ENCODE results near the gene NEUROG3.

Gene NEUROG3, protein sequence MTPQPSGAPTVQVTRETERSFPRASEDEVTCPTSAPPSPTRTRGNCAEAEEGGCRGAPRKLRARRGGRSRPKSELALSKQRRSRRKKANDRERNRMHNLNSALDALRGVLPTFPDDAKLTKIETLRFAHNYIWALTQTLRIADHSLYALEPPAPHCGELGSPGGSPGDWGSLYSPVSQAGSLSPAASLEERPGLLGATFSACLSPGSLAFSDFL

DNA sequence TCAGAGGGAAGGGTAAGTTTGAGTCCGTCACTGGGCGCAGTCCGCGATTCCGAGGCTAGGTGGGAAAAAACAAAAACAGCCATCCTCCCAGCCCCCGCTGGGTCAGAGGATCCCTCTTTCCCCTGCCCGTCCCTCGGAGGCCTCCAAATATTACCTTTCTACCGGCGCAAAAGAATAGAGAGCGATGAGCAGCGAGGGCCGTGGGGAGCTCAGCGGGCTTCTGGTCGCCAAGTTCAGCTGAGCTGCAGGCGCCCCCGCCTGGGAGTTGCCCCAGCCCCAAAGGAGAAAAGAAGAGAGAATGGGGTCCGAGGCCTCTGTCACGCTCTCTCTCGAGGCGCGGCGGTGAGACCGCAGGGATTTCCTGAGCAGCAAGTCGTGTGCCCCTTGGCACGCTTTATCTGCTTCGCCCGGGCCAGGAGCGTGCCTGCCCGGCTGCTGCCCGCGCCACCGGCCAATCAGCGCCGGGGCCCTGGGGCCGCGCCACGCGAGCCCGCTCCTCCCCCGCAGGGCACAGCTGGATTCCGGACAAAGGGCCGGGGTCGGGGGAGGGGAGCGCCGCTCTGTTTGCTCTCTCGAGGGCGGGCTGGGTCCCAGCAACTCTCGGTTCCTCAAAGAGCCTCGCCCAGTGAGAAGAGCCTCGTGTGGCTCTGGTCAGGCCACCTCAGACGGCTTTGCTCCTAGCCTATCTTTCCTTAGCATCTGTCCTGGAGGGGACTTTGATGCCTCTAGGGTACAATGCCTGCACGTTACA is at the start of gene NEUROG3:
TSS of gene NEUROG3 (minus strand) at position 367 of the 751 bp plus-strand sequence. CDS start 379 bp downstream, outside the sequence.
- DNase-seq = no peak

DNA sequence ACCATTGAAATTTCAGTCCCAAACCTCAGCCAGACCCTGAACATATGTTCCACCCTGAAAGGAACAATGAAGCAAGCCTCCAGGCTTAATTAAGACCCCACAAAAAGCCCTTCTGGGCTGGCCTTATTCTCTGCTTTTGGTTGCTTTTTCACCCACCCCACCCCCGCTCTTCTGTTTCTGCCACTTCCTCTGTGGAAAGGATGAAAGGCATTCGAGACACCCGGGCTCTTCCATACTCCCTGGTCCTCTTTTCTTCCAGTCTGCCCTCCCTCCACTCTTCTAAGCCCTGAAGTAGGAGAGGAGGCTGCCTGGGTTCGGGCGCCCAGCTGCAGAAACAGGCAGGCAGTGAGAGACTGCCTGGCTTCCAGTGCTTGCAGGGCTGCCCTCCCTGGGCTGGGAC is 47.4 kb upstream of the NEUROG3 start:
- DNase-seq = no peak

DNA sequence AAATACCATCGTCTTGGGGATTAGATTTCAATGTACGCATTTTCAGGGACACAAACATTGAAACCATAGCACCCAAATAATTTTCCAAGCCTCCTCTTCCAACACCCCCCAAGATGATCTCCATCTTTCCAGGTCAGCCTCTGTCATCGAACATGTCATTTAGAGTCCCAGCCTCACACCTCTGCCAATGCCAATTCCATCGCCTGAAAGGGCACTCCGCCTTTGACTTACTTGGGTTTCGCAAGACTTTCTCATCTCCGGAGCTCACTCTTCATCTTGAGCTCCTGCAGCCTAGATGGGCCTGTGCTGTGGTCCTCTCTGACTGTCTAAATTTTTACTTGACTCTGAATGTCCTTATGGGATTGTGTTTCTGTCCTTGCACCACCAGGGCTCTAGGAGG is 46.4 kb upstream of the NEUROG3 start:
- no peak for DNase-seq

DNA sequence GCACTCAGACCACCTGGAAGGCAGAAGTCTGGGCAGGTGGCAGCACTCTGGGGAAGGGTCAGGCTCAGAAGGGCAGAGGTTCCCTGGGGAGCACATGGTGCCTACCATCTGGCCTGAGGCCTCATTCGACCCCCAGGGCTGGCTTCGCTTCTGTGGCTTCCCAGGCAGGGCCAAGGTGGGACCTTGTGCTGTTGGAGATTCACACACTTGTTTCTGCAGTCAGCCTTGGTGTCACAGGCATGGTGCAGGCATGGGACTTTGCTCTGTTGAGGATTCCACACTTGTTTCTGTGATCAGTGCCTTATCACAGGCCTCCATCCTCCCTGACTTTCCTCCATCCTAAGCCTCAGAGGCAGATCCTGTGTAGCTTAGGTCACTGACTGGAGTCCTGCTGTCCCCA is 45.5 kb upstream of the NEUROG3 start:
- no peak for DNase-seq

DNA sequence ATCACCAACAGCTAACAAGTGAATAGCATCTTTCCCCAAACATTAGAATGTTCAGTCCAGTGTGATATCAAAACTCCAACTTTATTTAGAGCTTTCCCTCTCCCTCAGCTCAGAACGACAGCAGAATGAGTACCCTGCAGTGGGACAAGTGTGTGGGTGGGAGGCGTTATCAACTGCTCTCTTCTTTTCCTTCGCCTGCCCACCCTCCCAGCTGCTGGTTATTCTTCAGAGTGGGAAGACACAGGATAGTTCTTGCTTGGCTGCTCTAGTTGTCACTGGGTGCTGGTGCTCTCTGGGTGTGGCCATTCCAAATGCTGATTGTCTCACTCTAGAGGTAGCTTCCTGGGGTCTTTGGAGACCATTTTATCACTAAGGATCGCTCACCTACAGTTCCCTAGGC is 43.1 kb upstream of the NEUROG3 start:
- DNase-seq = no peak

DNA sequence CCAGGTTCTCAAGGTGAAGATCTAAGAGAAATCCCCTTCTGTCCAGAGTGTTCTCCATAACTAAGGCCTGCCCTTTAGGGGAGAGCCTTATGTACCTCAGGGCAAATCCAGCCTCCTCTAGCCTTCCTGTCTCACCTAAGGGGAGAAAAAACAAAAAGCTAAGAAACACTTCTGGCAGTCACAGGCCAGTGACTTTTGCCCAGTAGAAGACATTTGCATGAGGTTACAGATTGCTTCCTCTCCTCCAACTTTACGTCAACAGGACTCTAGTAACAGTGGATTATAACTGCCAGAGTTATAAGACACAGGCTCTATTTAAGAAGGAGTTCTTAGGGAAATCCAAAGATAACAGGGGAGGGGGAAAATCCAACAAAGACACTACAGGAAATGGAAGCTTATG is 40.9 kb upstream of the NEUROG3 start:
- DNase-seq = no peak

DNA sequence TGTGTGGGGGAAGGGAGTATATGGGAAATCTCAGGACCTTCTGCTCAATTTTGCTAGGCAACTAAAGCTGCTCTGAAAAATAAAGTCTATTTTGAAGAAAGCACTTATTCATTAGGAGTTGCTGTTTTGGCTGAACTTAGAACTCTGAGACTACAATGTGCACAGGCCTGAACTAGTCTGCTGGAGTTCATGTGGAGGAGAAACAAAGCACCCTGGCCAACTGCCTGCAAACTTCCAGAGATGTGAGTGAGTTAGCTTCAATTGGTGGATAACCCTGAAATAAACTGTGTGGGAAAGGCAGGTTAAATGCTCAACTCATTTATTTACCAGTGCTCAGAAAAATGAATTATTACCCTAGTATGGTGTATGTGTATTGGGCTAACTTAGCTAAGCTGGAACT is 39.5 kb upstream of the NEUROG3 start:
- no peak for DNase-seq

DNA sequence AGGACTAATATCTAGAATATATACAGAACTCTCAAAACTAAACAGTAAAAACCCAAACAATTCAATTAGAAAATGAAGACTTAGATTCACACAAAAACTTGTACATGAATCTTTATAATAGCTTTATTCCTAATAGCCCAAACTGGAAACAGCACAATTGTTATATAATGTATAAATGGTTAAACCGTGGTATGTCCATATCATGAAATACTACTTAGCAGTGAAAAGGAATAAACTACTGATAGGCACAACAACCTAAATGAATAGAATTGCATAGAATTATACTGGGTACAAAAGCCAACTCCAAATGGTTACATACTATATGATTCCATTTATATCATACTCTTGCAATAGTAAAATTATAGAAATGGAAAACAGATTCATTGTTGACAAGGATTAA is 35.9 kb upstream of the NEUROG3 start:
- no peak for DNase-seq

DNA sequence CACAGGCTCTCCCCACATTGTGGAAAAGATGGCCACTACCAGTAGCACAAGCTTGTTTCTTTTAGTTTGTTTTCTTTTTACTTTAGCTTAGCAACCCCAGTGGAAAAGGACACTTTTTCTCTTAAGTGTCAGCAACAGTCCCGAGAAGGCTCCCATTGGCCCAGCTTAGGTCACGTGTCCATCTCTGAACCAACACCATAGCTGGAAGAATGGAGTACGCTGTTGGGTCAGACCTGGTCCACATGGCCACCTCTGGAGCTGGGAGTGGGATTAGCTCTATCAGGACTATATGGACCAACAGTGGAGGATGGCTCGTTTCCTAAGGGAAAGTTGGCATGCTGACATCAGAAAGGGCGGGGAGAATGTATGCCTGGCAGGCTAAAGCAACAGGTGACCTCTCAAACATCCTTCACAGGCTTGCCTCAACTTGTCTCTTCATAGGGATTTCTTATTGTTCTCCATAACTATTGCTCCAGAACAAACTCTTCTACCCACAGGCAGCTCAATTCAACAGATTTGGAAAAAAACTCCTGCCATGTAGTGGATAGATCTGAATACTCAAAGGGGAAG is 27.6 kb upstream of the NEUROG3 start:
- DNase-seq = no peak

DNA sequence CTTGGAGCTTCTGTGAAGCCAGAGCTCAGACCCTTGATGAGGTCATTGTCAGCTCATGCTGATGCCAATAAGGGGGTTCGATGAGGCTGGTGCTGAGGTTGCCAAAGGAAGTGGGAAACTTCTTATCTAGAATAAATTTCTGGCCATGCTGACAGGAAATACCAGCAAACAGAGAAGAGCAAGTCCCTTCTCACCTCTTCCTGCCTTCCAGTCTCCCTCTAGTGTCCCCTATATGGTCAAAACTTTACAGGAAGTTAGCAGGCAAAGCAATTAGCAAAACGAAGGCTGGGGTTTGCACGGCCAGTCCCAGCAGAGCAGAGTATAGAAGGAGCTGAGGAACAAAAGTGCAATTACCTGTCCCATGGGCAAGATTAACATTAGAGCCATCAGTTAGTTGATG is 15.1 kb upstream of the NEUROG3 start:
- DNase-seq = no peak

DNA sequence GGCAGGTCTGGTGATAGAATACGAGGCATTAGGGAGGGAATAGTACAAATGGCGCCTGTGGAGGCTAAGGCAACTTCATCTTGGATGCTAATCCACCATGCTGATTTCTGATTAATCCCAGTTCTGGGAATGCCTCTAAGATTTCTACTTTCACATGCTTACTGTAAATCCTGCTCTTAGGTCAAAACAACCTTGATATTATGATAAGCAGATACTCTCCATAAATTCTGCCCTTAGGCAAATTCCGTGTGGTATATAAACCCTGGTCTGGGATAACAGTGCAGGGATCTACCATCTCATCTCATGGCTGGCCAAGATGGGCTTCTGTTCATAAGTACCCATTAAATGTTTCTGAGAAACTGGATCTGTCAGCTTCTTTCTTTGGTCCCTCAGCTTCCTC is 11.4 kb upstream of the NEUROG3 start:
- DNase-seq = no peak

DNA sequence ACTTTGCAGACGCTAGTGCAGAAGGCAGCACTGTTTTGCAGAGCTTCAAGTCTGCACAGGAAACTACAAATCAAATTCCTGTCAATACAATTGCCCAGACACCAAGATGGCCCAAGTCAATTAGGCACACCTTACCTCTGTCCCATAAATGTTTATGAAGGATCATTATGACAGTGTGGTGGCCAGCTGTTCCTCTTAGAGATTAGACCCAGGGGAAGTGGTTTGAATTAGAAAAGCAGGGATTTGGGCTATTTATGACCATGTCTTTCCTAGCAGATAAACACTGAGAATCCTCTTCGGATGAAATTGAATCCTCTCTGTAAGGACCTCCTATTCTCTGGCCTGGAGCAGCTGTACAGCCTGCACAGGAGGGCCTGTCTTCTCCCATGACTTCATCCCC is 9.9 kb upstream of the NEUROG3 start:
- DNase-seq = no peak

DNA sequence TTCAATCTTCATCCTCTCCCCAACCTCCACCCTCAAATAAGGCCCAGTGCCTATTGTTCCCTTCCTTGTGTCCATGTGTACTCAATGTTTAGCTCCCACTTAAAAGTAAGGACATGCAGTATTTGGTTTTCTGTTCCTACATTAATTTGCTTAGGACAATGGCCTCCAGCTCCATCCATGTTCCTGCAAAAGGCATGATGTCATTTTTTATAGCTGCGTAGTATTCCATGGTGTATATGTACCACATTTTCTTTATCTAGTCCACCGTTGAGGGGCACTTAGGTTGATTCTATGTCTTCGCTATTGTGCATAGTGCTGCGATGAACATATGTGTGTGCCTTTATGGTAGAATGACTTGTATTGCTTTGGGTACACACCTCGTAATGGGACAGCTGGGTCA is 7.2 kb upstream of the NEUROG3 start:
- DNase-seq = no peak

DNA sequence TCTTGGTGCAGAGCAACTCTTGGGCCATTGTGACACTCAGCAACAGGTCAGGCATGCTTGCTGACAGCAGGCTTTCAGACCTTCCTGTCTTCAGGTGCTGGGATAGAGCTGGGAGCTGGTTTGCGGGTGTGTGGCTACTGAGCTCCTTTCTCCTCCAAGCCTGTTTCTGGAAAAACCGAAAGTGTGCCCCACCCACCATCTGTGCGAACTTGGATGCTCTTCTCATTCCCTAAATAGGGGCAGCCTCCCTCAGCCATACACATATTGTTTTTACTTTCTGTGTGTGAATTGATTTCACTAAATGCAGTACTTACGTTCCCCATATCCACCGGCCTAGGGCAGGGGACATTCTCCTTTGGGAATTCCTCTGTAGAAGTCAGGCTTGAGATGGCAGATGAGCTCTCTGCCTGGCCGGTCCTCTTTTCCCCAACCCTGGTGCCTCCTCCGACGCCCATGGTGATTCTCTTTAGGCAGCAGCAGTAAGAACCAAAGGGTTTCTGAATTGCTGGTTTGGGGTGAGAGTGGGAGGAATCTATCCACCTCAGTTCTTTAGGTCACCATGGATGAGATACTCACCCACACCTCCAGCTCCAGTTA is 6.3 kb upstream of the NEUROG3 start:
- DNase-seq = no peak

DNA sequence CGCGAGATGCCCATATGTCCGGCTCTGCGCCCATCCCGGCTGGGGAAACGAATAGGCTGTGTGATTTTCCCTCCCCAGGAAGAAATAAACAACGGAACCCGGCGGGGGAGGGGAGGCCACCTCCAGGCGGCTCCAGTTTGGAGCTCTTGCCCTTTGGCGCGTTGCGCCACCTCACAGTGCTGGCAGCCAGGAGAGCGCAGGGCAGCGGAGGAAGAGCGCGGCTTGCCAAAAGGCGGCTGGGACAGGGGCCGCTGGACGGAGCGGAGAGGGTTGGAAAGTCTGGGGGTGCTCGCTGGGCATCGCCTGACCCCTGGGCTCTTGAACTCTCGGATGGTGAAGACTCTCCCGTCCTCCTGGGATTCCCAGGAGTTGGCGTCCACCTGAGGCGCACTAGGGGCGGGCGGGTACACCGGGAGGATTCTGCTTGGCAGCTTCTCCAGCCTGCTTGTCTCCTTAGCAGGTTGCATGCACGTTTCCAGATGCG is 5.3 kb upstream of the NEUROG3 start:
- no peak for DNase-seq

DNA sequence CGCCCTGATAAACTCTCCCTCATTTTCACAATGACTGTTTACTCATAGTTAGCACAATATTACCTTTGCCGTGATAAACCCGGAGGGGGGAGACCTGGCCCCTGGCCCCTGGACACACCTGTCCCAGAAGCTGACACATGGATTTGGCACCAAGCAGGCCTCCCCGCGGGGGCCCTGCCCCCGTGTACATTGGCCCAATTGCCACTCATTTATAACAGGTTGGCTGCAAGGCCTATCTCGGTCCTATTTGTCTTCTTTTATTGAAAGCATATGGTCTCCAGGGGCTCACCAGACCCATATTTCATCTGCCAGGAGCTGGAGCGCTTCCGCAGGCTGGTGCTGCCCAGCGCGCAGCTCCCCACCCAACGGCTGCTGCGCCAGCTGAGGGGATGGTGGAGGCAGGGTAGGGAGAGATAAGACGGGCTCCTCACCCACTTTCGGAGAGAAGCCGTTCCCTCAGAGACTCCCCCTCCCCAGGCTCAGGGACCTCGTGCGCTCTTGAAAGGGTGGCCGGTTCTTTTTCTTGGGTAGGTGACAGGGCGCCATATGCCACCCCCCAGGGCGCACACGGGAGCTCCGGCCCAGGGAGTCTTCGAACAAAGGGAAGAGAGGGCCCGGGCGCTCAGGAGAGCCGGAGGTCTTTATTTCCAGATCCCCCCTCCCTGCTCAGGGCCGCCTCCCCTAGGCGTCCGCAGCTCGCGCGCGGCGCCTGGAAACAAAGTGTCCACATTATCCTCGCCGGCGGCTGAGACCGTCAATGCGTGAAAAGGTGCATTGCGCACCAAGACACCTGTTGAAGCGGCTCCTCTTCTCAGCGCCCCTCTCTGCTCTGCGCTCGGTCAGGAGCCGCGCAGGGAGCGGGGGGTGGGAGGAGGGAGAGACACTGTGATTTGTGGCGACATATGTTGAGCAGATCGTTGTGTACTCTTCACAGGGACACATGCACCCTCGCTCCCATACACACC is 4.3 kb upstream of the NEUROG3 start:
- no peak for DNase-seq

DNA sequence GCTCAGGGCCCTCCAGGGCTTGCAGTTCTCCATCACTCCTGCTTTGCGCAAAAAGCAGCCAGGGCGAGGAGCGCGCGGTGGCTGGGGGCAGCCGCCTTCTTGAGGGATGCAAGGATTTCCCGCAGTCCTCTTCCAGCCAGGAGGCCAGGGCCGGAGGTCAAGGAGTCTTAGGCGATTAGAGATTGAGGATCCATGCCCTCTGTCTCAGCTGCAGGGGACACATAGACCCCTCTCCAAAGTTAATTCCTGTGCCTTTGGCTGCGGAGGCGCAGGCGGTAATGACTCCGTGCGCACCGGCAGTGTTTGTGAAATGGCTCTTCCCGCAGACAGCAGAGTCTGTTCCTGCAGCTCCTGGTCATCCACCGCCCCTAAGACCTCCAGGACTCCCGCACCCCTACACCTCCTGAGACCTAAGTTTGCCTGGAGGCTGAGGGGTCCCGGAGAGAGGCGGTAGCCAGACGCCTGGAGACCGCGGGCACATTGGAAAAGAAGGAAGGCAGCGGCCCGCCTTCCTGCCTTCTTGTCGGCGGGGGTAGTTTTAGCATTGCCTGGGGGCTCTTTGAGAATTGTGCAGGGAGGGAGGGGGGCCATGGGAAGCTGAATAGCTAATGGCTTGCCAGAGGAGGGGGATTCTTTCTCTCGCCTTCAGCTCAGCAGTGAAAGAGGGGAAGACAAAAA is 3.3 kb upstream of the NEUROG3 start:
- DNase-seq = no peak

DNA sequence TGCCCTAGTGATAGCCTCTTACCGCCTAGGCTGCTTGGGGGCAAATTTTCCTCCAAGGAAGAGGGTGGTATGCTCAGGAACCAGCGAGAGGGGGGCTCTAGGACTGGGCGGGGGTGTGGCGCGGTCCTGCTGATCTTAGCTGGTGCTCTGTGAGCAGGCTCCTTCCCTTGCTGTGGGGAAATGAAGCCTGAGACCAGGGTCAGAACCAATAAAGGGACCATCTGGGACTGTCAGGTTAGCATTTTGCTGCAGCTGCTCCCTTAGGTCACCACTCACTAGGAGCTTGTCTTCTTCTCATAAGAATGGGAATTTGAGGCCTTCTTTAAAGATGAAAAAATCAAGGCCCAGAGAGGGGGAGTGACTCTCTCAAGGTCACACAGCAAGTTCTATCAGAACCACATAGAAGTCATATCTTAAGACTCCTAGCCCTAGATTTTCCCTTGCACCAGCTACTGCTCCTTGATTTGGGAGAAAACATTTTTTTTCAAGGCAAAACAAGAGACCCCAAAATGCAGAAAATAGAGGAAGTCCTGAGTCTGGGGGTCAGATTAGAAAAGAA is 2.0 kb upstream of the NEUROG3 start:
- DNase-seq = no peak

DNA sequence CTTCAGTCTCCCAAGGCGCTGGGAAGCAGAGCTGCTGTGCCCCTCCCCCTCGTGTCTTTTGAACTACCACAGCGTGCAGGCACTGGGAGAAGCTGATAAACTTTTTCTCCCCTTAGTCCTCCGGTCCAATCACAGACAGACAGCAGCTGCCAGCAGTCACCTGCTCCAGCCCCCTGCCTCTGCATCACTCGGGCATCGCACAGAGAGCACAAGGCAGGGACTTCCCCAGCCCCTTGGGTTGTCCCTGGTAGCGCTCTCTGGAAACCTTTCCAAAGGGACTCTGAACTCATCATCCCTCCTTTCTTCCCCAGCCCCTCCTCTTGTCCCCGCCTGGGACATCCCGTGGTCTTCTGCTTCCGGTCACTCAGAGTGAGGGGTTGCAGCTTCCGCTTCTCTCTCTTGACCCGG is 1.4 kb upstream of the NEUROG3 start:
- DNase-seq = no peak

DNA sequence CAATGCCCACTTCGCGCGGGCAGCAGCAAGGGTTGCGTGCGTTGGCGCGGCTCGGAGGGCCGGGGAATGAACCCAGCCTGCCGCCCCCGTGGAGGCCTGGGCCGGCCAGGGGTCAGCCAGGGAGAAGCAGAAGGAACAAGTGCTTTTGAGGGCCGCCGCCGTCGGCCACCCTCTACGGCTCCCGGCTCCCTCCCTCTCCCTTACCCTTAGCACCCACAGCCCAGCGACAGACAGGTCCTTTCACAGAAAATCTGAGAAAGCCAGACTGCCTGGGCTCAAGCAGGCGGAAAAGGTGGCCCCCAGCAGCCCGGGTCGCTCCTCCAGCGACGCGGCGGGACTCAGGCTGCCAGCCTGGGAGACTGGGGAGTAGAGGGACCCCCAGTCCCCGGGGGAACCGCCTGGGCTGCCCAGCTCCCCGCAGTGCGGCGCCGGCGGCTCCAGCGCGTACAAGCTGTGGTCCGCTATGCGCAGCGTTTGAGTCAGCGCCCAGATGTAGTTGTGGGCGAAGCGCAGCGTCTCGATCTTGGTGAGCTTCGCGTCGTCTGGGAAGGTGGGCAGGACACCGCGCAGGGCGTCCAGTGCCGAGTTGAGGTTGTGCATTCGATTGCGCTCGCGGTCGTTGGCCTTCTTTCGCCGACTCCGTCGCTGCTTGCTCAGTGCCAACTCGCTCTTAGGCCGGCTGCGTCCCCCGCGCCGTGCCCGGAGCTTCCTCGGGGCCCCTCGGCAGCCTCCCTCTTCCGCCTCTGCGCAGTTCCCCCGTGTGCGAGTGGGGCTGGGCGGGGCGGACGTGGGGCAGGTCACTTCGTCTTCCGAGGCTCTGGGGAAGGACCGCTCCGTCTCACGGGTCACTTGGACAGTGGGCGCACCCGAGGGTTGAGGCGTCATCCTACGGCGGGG is 815 bp downstream of the NEUROG3 start:
- DNase-seq = no peak

All from activated CD4-positive, CD25-positive, alpha-beta regulatory T cell treated with anti-CD3 and anti-CD28 coated beads, Interleukin-2, amount 50 U/mL, for 72 hours (primary cell).